Vagina (tissue), 2 donors: ENCODE data around the gene HAGHL.

Experiments
- POLR2A ChIP-seq, 2 donors: fragments of 450-650 bp; IDR thresholded peaks; one replicate each; pipeline ENCODE4 v1.6.1; 2017; ENCODE audit warnings: antibody characterized with exemption in 2 of 2, mild to moderate bottlenecking in 2 of 2, moderate library complexity in 2 of 2
- POLR2AphosphoS5 ChIP-seq, 2 donors: sonication (generic); formaldehyde crosslinking; IDR thresholded peaks; one replicate each; pipeline ENCODE4 v1.9.0; 2017; ENCODE audit warnings: antibody characterized with exemption in 2 of 2, mild to moderate bottlenecking in 2 of 2, low read depth in 1 of 2; ENCODE audit not compliant: insufficient read depth in 1 of 2
- TF ChIP-seq, protein P1 (sequence below), 3 experiments: fragments of 450-650 bp in 2 of 3; fragments of 200-600 bp in 1 of 3; sonication (generic) in 1 of 3; IDR thresholded peaks; one replicate each; pipeline ENCODE4 v1.5.1; 2017 to 2019; ENCODE audit warnings: antibody characterized with exemption in 3 of 3, mild to moderate bottlenecking in 2 of 3, moderate library complexity in 2 of 3

DNA sequence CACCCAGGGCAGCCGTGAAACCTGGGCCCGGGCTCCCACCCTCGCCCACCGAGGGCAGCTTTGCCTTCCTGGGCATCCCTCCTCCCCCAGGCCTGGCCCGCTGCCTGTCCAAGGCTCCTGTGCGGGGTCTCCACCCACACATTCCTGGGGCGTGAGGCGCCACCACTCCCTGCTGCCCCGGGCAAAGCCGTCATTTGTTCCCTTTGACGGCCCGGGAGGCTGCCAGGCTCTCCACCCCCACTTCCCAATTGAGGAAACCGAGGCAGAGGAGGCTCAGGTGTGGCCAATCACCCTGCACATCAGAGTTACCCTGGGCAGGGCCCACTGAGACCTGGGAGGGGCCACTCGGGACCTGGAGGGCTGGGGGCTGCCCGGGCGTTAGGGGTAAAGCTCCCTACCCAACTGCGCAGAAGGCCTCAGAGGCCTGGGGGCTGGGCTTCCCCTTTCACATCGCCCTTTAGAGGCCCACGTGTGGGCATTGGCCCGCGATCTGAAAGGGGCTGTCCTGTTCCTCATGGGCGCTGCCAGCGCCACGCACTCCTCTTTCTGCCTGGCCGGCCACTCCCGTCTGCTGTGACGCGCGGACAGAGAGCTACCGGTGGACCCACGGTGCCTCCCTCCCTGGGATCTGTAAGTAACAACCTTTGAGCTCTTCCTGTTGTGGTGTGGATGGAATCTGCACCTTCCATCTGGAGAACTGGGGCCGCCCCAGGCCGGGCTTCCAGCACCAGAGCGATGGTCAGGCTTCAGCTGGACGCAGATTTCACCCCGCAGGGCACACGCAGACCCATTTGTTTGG, 33.8 kb downstream of the HAGHL start, which contains the start of gene MSLN:
- TF ChIP-seq, protein P1, sequence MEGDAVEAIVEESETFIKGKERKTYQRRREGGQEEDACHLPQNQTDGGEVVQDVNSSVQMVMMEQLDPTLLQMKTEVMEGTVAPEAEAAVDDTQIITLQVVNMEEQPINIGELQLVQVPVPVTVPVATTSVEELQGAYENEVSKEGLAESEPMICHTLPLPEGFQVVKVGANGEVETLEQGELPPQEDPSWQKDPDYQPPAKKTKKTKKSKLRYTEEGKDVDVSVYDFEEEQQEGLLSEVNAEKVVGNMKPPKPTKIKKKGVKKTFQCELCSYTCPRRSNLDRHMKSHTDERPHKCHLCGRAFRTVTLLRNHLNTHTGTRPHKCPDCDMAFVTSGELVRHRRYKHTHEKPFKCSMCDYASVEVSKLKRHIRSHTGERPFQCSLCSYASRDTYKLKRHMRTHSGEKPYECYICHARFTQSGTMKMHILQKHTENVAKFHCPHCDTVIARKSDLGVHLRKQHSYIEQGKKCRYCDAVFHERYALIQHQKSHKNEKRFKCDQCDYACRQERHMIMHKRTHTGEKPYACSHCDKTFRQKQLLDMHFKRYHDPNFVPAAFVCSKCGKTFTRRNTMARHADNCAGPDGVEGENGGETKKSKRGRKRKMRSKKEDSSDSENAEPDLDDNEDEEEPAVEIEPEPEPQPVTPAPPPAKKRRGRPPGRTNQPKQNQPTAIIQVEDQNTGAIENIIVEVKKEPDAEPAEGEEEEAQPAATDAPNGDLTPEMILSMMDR (IDR thresholded peaks at IDR 0.05) = no peak
- TF ChIP-seq POLR2A (IDR thresholded peaks at IDR 0.05) (no peak), POLR2AphosphoS5 (IDR thresholded peaks at IDR 0.05; ENCODE audit: insufficient read depth in 1 of 2, low read depth in 1 of 2) (no peak)
